Measurements from ENCODE around the gene NABP2.

GRCh38 chr12:56229082-56229481 is 4.9 kb downstream of the NABP2 start:
- TF ChIP-seq CTCF (IDR thresholded peaks at IDR 0.05), result no peak
- no peak for TF ChIP-seq ZFX (IDR thresholded peaks at IDR 0.05; ENCODE audit: borderline replicate concordance)

All from 22Rv1 (cell line).